GM18508 (cell line): Measurements from ENCODE around the gene COG6.

Experiments used
- ATAC-seq: cut with Tn5 transposase; IDR thresholded peaks from one replicate; pipeline ENCODE4 v1.9.1; 2021; ENCODE audit warnings: moderate number of reproducible peaks; ENCODE audit not compliant: insufficient read depth, unreplicated experiment

COG6 gene

DNA sequence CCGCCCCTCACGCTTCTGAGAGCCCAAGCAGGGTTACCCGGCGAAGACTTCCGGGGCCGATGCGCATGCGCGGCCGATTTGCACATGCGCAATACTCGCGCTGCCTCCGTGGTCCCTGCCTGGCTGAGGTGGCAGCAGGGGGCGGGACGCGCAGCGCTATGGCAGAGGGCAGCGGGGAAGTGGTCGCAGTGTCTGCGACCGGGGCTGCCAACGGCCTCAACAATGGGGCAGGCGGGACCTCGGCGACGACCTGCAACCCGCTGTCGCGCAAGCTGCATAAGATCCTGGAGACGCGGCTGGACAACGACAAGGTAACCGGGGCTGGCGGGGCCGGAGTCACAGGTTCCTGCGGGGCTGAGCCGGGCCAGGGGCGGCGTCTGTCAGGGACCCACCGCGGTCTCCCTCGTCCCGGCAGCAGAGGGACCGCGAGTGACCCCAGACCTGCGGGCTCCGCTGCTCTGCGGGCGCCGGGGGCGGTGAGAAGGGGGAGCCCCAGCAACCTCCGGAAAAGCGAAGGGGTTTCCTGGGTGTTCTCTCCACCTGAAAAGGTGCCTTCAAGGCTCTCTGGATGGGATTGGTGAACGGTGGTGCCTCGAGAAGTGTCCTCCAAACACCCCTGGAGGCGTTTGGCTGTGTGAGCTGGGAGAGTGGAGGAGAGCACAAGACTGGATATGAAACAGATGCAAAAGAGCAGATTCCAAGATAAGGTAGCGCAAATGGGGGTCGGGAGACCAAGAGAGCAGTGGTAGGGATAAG is at the start of gene COG6:
Gene COG6 (plus strand): TSS at position 94 of the 756 bp plus-strand sequence. CDS start 65 bp downstream, at position 159.
- peak; percentile 84 for ATAC-seq

- ATAC-seq: no peak
Observed at GRCh38 chr13:39605677-39606320, 49.7 kb upstream of the COG6 start.

- ATAC-seq: no peak
Observed at GRCh38 chr13:39607876-39608275, 47.6 kb upstream of the COG6 start.

DNA sequence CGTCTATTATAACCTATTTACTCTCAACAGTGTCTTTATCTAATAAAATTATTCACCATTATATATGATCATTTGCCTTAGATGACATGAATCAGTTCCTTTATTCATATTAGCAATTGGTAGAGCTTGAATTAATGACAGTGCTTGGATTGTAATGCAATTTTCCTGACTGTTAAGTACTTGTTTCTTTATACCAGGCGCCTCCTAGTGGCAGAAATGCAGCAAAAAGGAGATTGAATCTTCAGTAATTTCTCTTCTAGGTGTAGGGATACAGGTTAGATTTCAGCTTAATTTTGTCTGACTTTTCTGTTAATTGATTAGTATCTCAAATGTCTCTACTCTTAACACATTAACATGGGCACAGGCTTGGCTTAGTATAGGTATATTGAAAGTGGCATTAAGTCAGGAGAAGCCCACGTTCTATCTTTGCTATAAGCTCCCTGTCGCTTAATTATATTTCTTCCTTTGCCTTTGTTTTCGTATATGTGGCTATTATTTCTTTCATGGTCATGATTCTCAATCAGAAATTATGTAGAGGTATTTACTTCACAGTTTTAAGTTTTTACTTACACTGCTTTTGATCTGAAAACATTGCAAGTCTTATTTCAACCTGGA is 43.3 kb upstream of the COG6 start:
- ATAC-seq: no peak

GRCh38 chr13:39616087-39616694 is 39.3 kb upstream of the COG6 start:
- no peak for ATAC-seq

DNA sequence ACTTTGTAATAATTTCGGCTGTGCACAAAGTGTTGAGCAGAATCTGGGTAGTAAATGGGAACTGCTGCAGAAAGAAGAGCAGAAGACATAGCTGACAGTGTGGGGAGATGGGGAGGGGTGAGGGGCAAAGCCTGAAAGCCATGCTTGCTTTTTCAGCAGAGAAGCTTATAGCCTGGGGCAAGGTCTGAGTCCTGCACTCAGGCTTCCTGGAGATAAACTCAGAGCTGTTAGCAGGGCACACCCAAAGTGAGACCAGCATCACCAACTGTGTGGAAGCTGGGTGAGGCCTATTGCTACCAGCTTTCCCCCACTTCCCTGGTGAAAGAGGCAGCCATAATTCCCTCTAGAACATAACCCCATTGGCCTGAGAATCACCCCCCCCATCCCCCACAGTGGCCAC is 36.9 kb upstream of the COG6 start:
- ATAC-seq: no peak

DNA sequence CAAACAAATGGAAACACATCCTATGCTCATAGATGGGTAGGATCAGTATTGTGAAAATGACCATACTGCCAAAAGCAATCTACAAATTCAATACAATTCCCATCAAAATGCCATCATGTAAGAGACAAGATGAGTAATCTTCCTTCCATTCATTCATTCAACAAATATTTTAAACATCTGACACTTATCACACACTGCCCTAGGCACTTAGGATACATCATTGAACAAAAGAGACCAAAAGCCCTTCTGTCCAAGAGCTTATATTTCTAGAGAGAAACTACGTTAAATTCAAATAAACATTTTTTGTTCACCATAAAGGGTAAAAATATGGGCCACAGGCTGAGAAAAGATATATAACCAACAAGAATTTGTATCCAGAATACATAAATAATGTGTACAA is 32.0 kb upstream of the COG6 start:
- no peak for ATAC-seq

DNA sequence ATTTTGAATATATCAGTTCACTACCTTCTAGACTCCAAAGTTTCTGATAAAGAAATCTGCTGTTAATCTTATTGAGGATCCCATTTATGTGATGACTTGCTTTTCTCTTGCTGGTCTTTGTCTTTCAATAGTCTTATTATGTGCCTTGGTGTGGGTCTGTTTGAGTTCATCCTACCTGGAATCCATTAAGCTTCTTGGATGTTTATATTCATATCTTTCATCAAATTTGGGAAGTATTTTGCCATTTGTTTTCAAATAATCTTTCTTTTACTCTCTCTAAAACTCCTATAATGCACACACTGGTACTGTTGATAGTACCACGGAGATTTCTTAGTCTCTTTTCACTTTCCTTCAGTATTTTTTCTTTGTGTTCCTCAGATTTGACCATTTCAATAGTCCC is 24.2 kb upstream of the COG6 start:
- ATAC-seq: no peak

DNA sequence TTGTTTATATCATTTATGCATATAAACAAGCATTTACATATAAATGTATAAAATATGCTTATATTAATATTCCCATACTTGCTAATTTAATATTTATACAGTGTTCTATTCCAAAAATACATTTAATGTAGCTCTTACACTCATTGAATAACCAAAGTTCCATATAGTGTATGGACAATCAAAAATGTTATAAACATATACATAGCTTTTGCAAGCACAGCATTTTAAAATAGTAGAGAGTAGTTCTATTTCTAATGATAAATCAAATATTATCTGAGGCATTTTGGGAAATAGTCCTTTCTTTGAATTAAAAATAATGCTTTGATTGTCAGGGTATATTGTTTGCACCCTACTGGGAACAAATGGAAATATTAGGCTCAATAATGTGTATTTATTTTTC is 22.5 kb upstream of the COG6 start:
- ATAC-seq: no peak

- no peak for ATAC-seq
Observed at GRCh38 chr13:39635564-39635963, 19.9 kb upstream of the COG6 start.

DNA sequence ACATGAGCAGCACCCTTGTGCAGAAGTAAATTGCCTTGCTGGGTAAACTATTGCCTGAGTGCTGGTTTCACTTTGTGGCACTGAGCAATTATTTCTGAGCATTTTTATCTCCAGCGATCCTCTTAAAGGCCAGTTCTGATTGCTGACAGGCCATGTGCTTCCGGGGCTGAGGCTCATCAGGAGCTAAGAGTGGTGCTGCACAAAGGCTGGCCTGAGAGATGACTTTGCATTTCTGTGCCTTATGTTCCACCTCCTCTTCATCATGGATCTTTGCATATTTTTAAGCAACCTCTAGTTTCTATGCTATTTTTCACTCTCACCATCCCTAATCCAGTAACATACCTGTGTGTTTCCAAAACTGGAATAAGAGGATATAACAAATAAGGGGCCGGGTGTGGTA is 17.6 kb upstream of the COG6 start:
- ATAC-seq: no peak

DNA sequence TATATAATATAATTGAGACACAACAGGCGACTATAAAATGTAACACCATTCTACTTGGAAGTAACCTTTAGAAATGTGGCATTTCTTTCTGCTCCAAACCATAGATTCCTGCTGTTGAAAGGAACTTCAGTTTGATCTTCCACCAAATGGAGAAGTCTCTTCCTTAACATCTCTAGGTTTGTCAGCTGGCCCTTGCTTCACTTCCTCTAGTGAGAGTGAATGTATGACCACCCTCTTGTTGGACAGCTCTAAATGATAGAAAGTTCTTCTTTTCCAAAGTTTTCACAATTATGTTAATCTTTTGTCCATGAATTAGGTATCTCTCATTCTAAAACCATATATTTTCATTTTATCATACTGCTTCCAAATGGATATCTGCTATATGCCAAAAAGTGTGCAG is 13.8 kb upstream of the COG6 start:
- ATAC-seq: no peak

DNA sequence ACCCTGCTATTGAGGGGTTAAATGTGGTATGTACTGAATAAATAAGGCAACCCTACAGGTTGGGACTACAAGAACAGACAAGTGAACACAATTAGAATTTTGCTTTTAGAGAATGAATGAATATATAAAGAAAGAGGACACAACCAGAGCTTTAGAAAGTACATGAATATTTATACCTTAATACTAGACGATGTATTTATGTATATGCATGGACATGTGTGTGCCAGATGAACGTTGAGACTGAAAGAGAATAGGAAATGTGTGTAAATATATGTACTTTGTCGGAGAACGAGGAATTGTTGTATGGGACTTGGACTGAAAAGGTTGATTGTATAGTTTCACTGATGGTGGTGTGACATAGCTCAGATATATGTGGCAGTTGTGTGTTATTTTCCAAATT is 9.3 kb upstream of the COG6 start:
- ATAC-seq: no peak

DNA sequence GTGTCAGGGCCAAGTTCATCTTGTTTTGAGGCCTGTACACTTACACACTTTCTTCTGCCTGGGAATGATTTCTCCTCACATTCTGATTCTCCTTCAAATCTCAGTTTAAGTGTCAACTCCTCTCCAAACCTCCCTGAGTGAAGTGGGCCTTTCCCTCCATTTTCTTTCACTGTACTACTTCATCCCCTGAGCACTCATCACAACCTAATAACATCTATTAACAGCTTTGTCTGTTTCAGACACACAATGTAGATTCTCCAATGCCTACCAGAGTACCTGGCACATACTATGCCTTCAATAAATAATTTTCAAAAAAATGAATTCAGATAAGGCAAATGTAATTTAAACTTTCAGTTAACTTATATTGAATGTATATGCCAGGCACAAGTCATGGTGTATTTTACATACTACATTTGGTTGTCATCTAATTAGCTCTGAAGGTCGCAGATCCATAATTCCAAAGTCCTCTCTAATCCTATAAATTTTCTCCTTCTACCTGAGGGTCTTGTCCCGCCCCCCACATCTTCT is 357 bp upstream of the COG6 start:
- no peak for ATAC-seq

DNA sequence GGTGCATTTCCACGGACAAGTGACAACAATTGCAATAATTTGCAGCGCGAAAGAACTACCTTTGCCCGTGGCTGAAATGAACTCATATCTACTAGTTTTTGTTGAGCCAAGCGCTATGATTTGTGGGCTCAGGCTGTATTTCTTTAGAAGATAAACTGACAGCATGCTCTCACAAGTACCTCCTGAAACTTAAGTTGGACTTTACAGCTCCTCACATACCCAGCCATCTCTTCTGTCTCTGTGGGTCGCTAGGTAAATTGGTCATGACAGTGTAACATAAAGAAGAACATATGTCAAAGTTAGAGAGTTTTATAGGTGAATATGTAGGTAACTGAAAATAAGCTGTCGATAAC is 839 bp downstream of the COG6 start:
- peak; percentile 6 for ATAC-seq

DNA sequence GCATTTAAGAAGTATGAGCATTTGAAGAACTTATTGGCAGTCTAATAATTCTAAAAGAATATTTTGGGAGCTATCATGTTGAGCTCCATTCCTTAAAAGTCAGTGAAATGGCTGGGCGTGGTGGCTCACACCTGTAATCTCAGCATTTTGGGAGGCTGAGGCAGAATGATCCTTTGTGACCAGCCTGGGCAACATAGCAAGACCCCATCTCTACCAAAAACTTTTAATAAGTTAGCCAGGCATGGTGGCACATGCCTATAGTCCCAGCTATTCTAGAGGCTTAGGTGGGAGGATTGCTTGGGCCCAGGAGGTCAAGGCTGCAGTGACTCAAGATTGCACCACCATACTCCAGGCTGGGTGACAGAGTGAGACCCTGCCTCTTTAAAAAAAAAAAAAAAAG is 8.0 kb downstream of the COG6 start:
- no peak for ATAC-seq

DNA sequence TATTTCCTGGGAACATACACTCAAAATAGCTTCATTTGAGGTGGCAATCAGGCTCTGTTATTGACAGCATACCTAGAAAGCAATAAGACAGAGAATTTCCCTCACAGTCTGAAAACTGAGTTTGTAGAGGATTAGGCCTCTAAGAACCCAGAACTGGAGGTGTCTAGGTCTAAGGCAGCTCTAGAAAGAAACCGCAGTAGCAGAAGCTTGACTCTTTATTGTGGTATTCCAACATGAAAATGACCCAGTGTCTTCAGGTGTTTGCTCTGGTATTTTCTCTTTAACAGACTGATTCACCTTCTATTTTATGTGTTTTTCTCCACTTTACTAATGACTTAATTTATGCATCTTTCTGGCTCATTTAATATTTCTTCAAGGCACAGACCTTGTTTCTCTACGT is 8.5 kb downstream of the COG6 start:
- ATAC-seq: no peak

- ATAC-seq: no peak
Observed at GRCh38 chr13:39665763-39666162, 10.3 kb downstream of the COG6 start.

DNA sequence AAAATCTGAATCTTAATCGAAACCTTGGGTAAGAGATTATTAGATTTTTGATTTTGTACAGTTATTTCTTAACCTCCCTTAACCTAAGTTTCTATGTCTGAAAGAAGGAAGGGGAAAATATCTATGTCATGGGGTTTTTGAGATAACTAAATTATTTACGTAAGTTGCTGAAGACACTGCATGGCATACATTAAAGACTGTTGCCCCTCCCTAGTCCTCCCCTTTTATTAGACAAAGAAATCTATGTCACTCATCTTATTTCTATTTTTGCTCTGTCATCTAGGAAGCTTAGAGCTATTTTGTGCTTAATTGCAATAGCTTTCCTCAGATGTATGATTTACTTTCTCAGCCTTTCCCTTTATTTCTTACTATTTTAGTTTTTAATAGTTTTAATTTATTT is 15.0 kb downstream of the COG6 start:
- ATAC-seq: no peak

DNA sequence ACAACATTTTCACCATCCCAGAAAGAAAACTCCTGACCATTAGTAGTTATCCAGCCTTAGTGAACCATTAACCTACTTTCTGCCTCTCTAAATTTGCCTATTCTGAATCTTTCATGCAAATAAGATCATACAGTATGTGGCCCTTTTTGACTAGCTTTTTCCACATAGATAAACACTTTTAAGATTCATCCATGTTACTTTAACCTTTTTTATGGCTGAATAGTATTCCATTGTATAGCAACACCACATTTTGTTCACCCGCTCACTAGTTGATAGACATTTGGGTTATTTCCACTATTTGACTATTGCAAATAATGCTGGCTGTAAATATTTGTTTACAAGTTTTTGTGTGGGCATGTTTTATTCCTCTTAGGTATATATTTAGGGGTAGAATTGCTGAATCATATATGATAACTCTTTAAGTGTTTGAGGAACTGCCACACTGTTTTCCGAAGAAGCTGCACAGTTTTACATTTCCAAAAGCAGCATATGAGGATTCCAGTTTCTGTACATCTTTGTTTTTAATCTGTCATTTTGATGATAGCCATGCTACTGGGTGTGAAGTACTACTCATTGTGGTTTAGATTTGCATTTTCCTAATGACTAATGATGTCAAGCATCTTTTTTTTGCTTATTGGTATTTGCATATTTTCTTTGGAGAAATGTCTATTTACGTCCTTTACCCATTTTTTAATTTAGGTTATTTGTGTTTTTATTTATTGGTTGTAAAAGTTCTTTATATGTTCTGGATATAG is 17.1 kb downstream of the COG6 start:
- ATAC-seq: no peak
